ENCODE results near the gene TRABD.

Gene TRABD

DNA sequence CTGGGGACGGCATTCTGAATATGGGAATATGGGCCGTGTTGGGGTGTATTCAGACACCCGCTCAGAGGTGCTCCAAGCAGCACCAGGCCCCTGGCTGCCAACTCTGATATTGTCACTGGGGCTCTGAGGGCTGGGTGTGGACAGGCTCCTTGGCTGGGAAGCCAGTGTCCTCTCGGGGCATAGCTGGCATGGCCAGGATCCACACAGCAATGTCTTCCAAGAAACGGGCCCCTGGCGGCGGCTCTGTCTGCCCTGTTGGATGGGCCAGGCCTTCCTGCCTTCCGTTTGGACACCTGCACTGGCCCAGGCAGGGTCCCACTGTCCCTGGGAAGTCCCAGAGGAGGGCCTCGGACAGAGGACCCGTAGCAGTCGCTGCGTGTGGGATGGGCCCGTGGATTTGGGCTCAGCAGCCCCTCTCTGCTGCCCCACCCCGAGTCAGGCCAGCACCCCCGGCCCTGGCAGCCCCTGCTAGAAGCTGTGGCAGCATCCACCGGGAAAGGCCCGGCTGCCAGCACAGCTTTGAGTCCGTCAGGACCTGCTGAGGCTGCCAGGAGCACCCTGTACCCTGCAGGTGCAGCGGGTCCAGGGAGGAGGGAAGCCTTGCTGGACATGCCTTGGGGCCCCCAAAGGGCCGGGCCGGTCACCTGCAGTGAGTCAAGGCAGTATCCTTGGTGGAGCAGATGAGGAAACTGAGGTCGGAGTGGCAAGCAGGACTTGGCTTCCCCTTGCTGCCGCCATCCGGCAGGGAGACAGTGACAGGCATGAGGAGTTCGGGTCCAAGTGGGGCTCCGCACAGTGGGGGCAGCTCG lies 11.1 kb upstream of the TRABD start:
- FAIRE-seq = no peak

DNA sequence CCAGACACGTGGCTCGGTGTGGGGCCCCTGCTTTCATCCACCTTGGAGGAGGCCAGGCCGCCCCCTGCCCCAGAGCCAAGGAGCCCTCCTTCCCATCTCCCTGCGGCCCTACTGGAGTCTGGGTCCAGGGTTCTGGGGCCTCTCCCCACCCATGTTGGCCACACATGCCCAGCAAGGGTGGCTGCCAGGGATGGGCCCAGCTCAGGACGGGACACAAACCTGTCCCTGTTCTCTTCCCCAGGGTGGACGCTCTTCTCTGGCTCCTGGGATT lies 10.6 kb upstream of the TRABD start:
- no peak for FAIRE-seq

GRCh38 chr22:50175921-50176849 lies 9.5 kb upstream of the TRABD start:
- FAIRE-seq = no peak

- no peak for FAIRE-seq
Observed at GRCh38 chr22:50176850-50177536, 8.7 kb upstream of the TRABD start.

DNA sequence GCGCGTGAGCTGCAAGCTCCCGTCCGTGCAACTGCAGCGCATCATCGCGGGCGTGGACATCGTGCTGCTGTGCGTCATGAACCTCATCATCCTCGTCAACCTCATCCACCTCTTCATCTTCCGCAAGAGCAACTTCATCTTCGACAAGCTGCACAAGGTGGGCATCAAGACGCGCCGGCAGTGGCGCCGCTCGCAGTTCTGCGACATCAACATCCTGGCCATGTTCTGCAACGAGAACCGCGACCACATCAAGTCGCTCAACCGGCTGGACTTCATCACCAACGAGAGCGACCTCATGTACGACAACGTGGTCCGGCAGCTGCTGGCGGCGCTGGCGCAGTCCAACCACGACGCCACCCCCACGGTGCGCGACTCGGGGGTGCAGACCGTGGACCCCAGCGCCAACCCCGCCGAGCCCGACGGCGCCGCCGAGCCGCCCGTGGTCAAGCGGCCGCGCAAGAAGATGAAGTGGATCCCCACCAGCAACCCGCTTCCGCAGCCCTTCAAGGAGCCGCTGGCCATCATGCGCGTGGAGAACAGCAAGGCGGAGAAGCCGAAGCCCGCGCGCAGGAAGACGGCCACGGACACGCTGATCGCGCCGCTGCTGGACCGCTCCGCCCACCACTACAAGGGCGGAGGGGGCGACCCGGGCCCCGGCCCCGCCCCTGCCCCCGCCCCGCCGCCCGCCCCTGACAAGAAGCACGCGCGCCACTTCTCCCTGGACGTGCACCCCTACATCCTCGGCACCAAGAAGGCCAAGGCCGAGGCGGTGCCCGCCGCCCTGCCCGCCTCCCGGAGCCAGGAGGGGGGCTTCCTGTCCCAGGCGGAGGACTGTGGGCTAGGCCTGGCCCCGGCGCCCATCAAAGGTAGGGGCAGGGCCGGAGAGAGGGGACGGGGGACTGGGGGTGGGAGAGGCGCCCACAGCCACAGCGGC lies 7.9 kb upstream of the TRABD start:
- no peak for FAIRE-seq

DNA sequence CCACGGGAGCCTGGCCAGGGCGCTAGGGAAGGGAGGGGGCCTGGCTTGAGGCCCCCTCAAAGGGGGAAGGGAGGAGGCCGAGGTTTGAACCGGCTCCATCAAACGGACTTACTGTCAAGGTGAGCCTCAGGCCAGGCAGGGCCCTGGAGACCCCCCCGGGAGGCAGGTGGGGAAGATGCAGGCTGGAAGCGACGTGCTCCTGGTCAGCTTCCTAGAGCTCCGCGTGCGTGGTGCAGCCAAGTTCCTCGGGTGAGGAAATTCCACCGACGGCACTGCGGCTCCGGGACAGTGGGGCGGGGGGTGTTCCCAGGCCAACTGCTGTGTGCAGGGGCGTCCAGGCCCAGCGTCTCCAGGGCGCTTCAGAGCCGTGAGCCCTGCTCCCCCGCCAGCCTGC lies 7.2 kb upstream of the TRABD start:
- no peak for FAIRE-seq

DNA sequence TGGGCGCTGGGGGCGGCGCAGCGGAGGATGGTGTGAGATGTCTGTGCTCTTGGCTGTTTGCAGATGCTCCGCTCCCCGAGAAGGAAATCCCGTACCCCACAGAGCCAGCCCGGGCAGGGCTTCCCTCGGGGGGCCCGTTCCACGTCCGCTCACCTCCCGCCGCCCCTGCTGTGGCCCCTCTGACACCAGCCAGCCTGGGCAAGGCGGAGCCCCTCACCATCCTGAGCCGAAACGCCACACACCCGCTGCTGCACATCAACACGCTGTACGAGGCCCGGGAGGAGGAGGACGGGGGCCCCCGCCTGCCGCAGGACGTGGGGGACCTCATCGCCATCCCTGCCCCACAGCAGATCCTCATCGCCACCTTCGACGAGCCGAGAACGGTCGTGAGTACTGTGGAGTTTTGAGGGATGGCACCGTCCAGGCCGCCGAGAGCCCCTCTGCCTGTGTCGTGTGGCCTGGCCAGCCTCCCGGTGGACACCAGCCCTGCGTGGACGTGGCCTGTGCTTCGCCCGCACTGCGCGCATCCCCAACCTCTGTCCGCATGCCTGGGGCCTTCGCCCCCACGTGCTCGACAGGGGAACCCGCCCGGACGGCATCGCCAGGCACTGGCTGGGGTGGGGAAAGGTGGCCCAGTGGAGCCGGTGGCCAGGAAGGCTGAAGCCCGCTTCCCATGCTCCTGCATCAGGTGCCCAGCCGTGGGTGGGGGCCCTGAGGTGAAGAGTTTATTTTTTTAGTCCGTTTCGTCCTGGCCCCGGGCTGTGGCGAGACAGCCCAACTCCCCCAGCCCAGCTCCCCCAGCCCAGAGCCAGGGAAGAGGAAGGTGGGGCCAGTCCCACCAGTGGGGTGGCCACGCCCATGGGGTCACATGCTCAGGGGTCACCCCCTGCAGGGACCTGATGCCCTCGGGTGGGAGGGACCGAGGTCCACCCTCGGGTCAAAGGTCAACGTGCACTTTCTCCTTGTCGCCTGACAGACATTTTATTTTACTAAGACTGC lies 6.5 kb upstream of the TRABD start:
- no peak for FAIRE-seq

GRCh38 chr22:50179937-50180726 lies 5.6 kb upstream of the TRABD start:
- FAIRE-seq = no peak

GRCh38 chr22:50180727-50181521 lies 4.8 kb upstream of the TRABD start:
- no peak for FAIRE-seq

GRCh38 chr22:50182176-50183081 lies 3.3 kb upstream of the TRABD start:
- FAIRE-seq = no peak

DNA sequence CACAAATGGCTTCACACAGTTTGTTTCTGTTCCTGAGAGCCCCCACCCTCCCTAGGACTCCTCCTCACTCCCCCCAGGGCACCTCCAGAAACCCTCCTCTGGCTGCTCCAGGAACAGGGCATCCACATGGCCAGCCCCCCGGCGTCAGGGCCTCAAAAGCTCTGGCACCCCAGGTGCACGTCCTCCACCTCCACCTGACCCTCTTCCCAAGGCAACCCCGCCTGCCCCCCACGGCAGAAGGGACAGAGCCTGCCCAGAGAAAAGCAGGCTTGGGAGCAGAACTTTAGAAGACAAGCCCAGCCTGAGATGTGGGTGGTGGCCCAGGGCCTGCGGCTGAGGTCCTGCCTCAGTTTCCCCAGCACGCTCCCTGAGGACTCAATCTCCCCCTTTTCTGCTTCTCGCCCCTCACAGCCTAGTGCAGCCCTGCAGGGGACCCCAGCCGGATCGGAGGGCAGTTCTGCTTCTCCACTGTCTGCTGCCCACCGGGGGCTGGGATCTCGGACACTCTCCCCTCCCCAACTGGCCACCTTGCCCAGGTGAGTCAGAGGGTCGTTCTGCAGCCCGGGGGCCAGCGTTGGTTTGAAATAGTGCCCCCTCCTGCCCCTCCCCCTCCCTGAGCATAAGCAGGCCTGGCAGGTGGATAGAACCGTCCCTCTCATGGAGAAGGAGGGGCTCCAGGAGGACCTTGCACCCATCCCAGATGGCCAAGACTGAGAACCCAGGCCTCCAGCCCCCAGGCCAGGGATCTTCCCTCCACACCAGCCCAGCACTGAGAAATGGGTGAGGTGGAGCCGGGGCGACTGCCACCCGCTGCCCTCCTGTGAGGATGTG lies 2.4 kb upstream of the TRABD start:
- no peak for FAIRE-seq

GRCh38 chr22:50184004-50184901 lies 1.5 kb upstream of the TRABD start:
- FAIRE-seq = no peak

DNA sequence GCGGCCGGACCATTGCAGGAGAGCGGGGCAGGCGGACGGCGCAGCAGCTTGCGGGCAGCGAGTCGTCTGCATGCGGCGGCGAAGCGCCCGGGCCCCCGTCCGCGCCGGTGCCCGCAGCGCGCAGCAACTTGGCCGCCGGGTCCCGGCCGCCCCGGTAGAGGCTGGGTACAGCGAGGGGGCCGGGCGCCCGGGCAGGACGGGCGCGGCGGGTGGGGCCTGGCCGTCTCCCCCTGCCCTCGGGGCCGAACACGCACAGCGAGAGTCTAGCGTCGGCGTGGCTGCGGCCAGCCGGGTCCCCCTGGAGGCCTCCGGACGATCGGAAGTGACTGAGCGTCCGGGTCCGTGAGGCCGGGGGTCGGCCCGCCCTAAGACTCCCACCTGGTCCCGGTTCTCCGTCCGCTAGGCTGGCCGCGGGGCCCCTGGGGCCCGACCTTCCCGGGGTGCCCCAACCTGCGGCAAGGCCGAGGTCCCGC lies 775 bp upstream of the TRABD start:
- FAIRE-seq = no peak

DNA sequence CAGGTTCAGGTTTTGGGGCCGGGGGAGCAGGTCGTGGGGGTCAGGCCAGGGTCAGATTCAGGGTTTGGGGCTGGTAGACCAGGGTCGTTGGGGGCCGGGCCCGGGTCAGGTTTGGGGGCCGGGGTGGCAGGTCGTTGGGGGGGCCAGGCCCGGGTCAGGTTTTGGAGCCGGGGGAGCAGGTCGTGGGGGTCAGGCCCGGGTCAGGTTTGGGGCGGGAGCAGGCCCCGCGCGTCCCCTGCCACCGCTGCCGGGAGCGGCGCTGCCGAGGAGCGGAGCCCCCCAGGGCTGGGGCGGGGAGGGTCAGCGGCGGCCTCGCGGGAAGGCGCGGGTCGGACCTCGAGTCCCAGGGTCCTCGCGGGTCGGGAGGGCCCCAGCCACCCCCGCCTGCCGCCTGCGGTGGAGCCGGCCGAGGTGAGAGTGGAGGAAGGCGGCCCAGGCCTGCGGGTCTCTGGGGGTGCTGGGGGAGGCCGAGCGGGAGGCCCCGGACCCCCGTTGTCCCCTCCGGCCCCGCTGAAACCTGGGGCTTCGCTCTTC lies 535 bp downstream of the TRABD start:
- no peak for FAIRE-seq

DNA sequence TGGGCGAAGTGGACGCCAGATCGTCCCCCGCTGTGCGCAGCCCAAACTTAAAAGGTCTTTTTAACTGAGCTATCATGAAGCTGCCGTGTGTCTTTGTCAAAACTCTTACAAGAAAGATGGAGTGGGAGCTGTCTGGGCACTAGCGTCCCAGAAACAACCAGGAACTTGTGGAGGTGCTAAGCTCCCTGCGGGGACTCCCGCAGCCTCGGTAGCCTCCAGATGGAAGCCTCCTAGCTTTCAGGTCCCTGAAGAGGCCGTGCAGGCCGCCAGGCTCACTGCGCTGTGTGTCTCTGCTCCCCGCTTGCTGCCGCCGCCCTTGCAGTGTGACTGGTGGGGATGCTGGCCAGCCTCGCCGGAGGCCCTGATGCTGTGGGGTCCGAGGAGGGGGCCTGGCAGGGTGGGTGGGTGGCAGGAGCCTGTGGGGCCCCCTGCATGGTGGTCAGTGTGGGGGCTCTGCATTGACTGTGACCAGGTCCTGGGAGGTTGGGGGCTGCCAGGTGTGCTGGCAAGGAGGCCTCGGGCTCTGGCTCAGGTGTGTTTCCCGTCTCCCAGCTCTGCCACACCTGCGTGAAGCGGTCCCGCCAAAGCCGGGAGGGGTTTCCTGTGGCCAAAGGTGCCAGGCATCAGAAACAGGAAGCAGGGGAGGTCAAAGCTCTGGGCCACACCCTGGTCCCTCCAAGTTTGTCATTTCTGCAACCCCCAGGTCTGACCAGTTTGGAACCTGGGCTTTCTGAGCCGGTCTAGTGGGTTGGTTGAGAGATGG lies 1.2 kb downstream of the TRABD start:
- no peak for FAIRE-seq
